ENCODE data around the gene ISY1. TPM values are rescaled to one million over a fixed set of nuclear protein-coding genes. Genes with fewer than 3 reads are reported as not detected.

Gene ISY1
- total RNA-seq, 1 experiment from 2014 or later: 35.6 TPM

GRCh38 chr3:129132097-129132866 lies 28.6 kb downstream of the ISY1 start:
- Histone ChIP-seq H3K4me1 (no peaks in the 10 kb centered on the region), H3K9me3 (no peaks in the 10 kb centered on the region), H3K4me3 (ENCODE audit: low read depth, low read length) (no peak overlapping the region), H3K36me3 (ENCODE audit: control insufficient read depth, insufficient read depth, low read length) (peaks cover 3% of the 10 kb centered on the region), H3K27me3 (replicated peaks; ENCODE audit: control insufficient read depth, insufficient read depth, low read length) (no peaks in the 10 kb centered on the region)
- Mint-ChIP-seq H3K9me3 (ENCODE audit: unreplicated experiment) (no peaks in the 10 kb centered on the region), H3K27me3 (ENCODE audit: insufficient read depth, unreplicated experiment) (no peaks in the 10 kb centered on the region), H3K4me1 (ENCODE audit: low read depth, unreplicated experiment) (no peaks in the 10 kb centered on the region), H3K36me3 (ENCODE audit: insufficient read depth, unreplicated experiment) (peaks cover 37% of the 10 kb centered on the region), H3K27ac (ENCODE audit: unreplicated experiment) (no peak overlapping the region), H3K4me3 (ENCODE audit: unreplicated experiment) (no peak overlapping the region)
- no peak for TF ChIP-seq CTCF (IDR thresholded peaks at IDR 0.05; ENCODE audit: insufficient read depth in 1 of 2, low read depth in 1 of 2, low read length in 1 of 2, severe bottlenecking in 1 of 2, unreplicated experiment in 1 of 2)
- intact Hi-C loops (cut with micrococcal nuclease; ENCODE audit: unreplicated experiment): no loop called here
- BruUV-seq (replicated peaks): no TSS peak
- POLR2A ChIA-PET: no interaction called here
- CTCF ChIA-PET: interaction anchor here (1.1 kb wide), 1 partner anchor 9 kb away, joined by 3 read pairs; no protein-coding TSS in a partner anchor
- DNase-seq: no peak

- no peaks in the 10 kb centered on the region for H3K27me3 ChIP-seq (replicated peaks; ENCODE audit: control insufficient read depth, insufficient read depth, low read length)
- Mint-ChIP-seq H3K27me3 (ENCODE audit: insufficient read depth, unreplicated experiment) (no peaks in the 10 kb centered on the region), H3K9me3 (ENCODE audit: unreplicated experiment) (no peaks in the 10 kb centered on the region), H3K4me1 (ENCODE audit: low read depth, unreplicated experiment) (no peaks in the 10 kb centered on the region), H3K4me3 (ENCODE audit: unreplicated experiment) (no peak overlapping the region), H3K36me3 (ENCODE audit: insufficient read depth, unreplicated experiment) (peaks cover 37% of the 10 kb centered on the region), H3K27ac (ENCODE audit: unreplicated experiment) (no peak overlapping the region)
- intact Hi-C loops (cut with micrococcal nuclease; ENCODE audit: unreplicated experiment): no loop called here
- no peaks in the 10 kb centered on the region for H3K9me3 ChIP-seq
- no peak overlapping the region for H3K4me3 ChIP-seq (ENCODE audit: low read depth, low read length)
- BruUV-seq (replicated peaks): no TSS peak
- H3K4me1 ChIP-seq: no peaks in the 10 kb centered on the region
- TF ChIP-seq CTCF (IDR thresholded peaks at IDR 0.05; ENCODE audit: insufficient read depth in 1 of 2, low read depth in 1 of 2, low read length in 1 of 2, severe bottlenecking in 1 of 2, unreplicated experiment in 1 of 2): no peak
- ChIA-PET CTCF (interaction anchor here (1.1 kb wide), 1 partner anchor 8 kb away, joined by 3 read pairs; no protein-coding TSS in a partner anchor), POLR2A (interaction anchor here (0.6 kb wide), 1 partner anchor 47 kb away, joined by 3 read pairs; no protein-coding TSS in a partner anchor)
- DNase-seq: no peak
- H3K36me3 ChIP-seq (ENCODE audit: control insufficient read depth, insufficient read depth, low read length): peaks cover 3% of the 10 kb centered on the region
Observed at GRCh38 chr3:129131465-129132088, 29.3 kb downstream of the ISY1 start.

- Histone ChIP-seq H3K4me3 (ENCODE audit: low read depth, low read length) (no peak overlapping the region), H3K36me3 (ENCODE audit: control insufficient read depth, insufficient read depth, low read length) (peaks cover 3% of the 10 kb centered on the region), H3K9me3 (no peaks in the 10 kb centered on the region), H3K4me1 (no peaks in the 10 kb centered on the region), H3K27me3 (replicated peaks; ENCODE audit: control insufficient read depth, insufficient read depth, low read length) (no peaks in the 10 kb centered on the region)
- Mint-ChIP-seq H3K9me3 (ENCODE audit: unreplicated experiment) (no peaks in the 10 kb centered on the region), H3K4me3 (ENCODE audit: unreplicated experiment) (no peak overlapping the region), H3K27ac (ENCODE audit: unreplicated experiment) (no peak overlapping the region), H3K27me3 (ENCODE audit: insufficient read depth, unreplicated experiment) (no peaks in the 10 kb centered on the region), H3K36me3 (ENCODE audit: insufficient read depth, unreplicated experiment) (peaks cover 42% of the 10 kb centered on the region), H3K4me1 (ENCODE audit: low read depth, unreplicated experiment) (no peaks in the 10 kb centered on the region)
- TF ChIP-seq CTCF (IDR thresholded peaks at IDR 0.05; ENCODE audit: insufficient read depth in 1 of 2, low read depth in 1 of 2, low read length in 1 of 2, severe bottlenecking in 1 of 2, unreplicated experiment in 1 of 2): no peak
- intact Hi-C loops (cut with micrococcal nuclease; ENCODE audit: unreplicated experiment): no loop called here
- no TSS peak for BruUV-seq (replicated peaks)
- no peak for DNase-seq
- ChIA-PET CTCF (interaction anchor here (0.6 kb wide), 2 partner anchors 27 to 188 kb away, joined by 5 to 6 read pairs; no protein-coding TSS in a partner anchor), POLR2A (no interaction called here)
Observed at GRCh38 chr3:129130291-129130813, 30.5 kb downstream of the ISY1 start.
